ENCODE measurements around the gene NUP93.

DNA sequence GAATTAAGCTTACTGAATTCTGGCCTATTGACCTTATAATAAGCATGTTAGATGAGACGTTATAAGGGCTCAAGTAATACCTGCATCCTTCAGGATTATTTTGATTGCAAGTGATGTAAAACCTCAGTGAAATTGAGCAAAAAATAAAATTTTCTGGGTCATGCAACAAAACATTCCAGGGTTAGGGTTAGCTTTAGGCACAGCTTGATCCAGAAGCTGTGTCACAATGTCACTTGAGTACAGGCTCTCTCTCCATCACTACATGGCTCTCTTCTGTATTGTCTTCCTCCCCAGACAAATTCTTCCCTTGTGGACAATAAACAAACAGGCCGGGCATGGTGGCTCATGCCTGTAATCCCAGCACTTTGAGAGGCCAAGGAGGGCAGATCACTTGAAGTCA is 3.6 kb upstream of the NUP93 start:
- TF ChIP-seq, protein P1, sequence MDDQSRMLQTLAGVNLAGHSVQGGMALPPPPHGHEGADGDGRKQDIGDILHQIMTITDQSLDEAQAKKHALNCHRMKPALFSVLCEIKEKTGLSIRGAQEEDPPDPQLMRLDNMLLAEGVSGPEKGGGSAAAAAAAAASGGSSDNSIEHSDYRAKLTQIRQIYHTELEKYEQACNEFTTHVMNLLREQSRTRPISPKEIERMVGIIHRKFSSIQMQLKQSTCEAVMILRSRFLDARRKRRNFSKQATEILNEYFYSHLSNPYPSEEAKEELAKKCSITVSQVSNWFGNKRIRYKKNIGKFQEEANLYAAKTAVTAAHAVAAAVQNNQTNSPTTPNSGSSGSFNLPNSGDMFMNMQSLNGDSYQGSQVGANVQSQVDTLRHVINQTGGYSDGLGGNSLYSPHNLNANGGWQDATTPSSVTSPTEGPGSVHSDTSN (CRISPR knock-in tag; IDR thresholded peaks at IDR 0.05) = no peak
- TF ChIP-seq ZNF837 (tag by site-specific recombination; IDR thresholded peaks at IDR 0.05) = no peak
- no peak for TF ChIP-seq SALL2 (tag by site-specific recombination; IDR thresholded peaks at IDR 0.05; ENCODE audit: borderline replicate concordance)
- TF ChIP-seq CTCF (tag by site-specific recombination; IDR thresholded peaks at IDR 0.05) = no peak

Measured in HEK293 (cell line).